Spleen (tissue), 11 donors: ENCODE measurements around the gene ZNF740. TPM values are rescaled to one million over a fixed set of nuclear protein-coding genes. Genes with fewer than 3 reads are reported as not detected.

Source experiments
- DNase-seq: peaks from one replicate; pipeline ENCODE4 v3.0.0-alpha.2; 2020
- H3K27ac ChIP-seq, 8 donors: fragments of 200-600 bp; sonication (generic) in 7 of 8; 1 replicate in 4 of 8; 2 replicates in 4 of 8; pipeline versions ENCODE4 v1.5.0 to v1.8.0; 2016 to 2021; ENCODE audit warnings: inconsistent platforms in 4 of 8, mild to moderate bottlenecking in 4 of 8, moderate library complexity in 1 of 8
- H3K27me3 ChIP-seq, 7 donors: fragments of 200-600 bp; sonication (generic) in 6 of 7; replicated peaks in 1 of 7; 1 replicate in 4 of 7; 2 replicates in 3 of 7; pipeline versions ENCODE4 v1.5.0 to v1.8.0; 2016 to 2021; ENCODE audit warnings: inconsistent platforms in 3 of 7, mild to moderate bottlenecking in 1 of 7
- H3K36me3 ChIP-seq, 6 donors: fragments of 200-600 bp; sonication (generic) in 5 of 6; 1 replicate in 4 of 6; 2 replicates in 2 of 6; pipeline versions ENCODE4 v1.5.0 to v1.8.0; 2016 to 2021; ENCODE audit warnings: inconsistent platforms in 2 of 6
- H3K4me1 ChIP-seq, 6 donors: fragments of 200-600 bp; sonication (generic) in 5 of 6; 1 replicate in 3 of 6; 2 replicates in 3 of 6; pipeline versions ENCODE4 v1.5.0 to v1.8.0; 2016 to 2021; ENCODE audit warnings: inconsistent platforms in 3 of 6
- H3K4me3 ChIP-seq, 8 donors: fragments of 200-600 bp; sonication (generic) in 7 of 8; 1 replicate in 4 of 8; 2 replicates in 4 of 8; pipeline versions ENCODE4 v1.5.0 to v1.8.0; 2016 to 2021; ENCODE audit warnings: inconsistent platforms in 4 of 8, mild to moderate bottlenecking in 4 of 8, moderate library complexity in 2 of 8
- H3K9me3 ChIP-seq, 8 donors: fragments of 200-600 bp; sonication (generic) in 7 of 8; 1 replicate in 4 of 8; 2 replicates in 4 of 8; pipeline versions ENCODE4 v1.5.0 to v1.8.0; 2016 to 2021; ENCODE audit warnings: inconsistent platforms in 4 of 8
- CTCF ChIP-seq, 11 experiments: fragments of 200-600 bp in 7 of 11; fragments of 450-650 bp in 4 of 11; sonication (generic) in 4 of 11; IDR thresholded peaks in 8 of 11; conservative IDR thresholded peaks in 3 of 11; 1 replicate in 7 of 11; 2 replicates in 4 of 11; pipeline versions ENCODE4 v1.4.0 to v1.8.0; 2016 to 2021; ENCODE audit warnings: antibody characterized with exemption in 11 of 11, inconsistent platforms in 4 of 11, mild to moderate bottlenecking in 1 of 11
- POLR2A ChIP-seq, 3 donors: fragments of 450-650 bp; IDR thresholded peaks; one replicate each; pipeline ENCODE4 v1.5.1; 2017; ENCODE audit warnings: antibody characterized with exemption in 3 of 3, mild to moderate bottlenecking in 1 of 3
- POLR2AphosphoS5 ChIP-seq, 3 donors: sonication (generic); formaldehyde crosslinking; IDR thresholded peaks; one replicate each; pipeline ENCODE4 v1.5.1; 2017; ENCODE audit warnings: antibody characterized with exemption in 3 of 3
- WGBS, 5 donors: extraction: QIAGEN DNeasy Blood & Tissue Kit in 3 of 5; methylation state at CpG; one replicate each; pipeline versions ENCODE4 v1.1.5 to v1.1.7; 2013 to 2018; 5-methylcytosine and 5-hydroxymethylcytosine counted together
- intact Hi-C: fragments of 100-400 bp; cut with DNase I; formaldehyde crosslinking; loops from one replicate; pipeline ENCODE4 v1.15.0; 2023; ENCODE audit warnings: low total_unique reads
- polyA plus RNA-seq, 3 donors: library from polyadenylated mRNA; stranded (reverse); fragments of 200-250 nt; gene quantifications; one replicate each; pipeline ENCODE4 v1.2.1, GENCODE V29; 2013
- total RNA-seq, 7 donors: library from RNA; depleted of rRNA in 3 of 7; stranded (reverse); fragments of >200 nt in 3 of 7; fragmentation: NEBNext Ultra II Directional in 4 of 7; extraction: Animal tissue kit (Norgen Biotek cat#: 25700) in 4 of 7; gene quantifications; one replicate each; pipeline versions ENCODE4 v1.1.0 to v1.2.1, GENCODE V29; 2016 to 2021
- donor health status: healthy with polysubstance abuse.
- donor health status: DM: no; HTN: no; CAD: no; lungs with moderate emphysema.
- donor health status: DM: no; HTN: no; CAD: no.
- donor health status: Bipolar disorder and iron deficiency.
- donor health status: healthy.
- donor health status: DM: no; HTN: no; CAD: no.
- donor health status: DM: yes; HTN: yes; CAD: no.

ZNF740 gene
- total and polyA plus RNA-seq, 10 donors: 5.6 to 66.1 (median 27.4) TPM

- H3K9me3 ChIP-seq: no peaks in the 10 kb centered on the region
- peak; percentile 78 for DNase-seq
- TF ChIP-seq POLR2AphosphoS5 (IDR thresholded peaks at IDR 0.05) (no peak), CTCF (IDR thresholded peaks at IDR 0.05 in 8 of 11, conservative IDR thresholded peaks at IDR 0.05 in 3 of 11) (peak in 7 of 11 experiments; percentile 10 to 47 (median 40)), POLR2A (IDR thresholded peaks at IDR 0.05) (no peak)
- H3K27ac ChIP-seq: peak overlapping the region in 2 of 8 donors; percentile 87 to 92
- H3K36me3 ChIP-seq: peaks cover 0 to 50% (median 19%) of the 10 kb centered on the region in 6 donors
- WGBS, 5 donors: 81 to 90% (median 87%) methylated on average over 9 to 13 of the region's 13 CpGs
- H3K4me1 ChIP-seq: peaks cover 57 to 99% (median 89%) of the 10 kb centered on the region in 6 donors
- intact Hi-C loops: loop anchor here (2.0 kb wide), 1 partner anchor 75 kb away; no protein-coding TSS in a partner anchor
- no peaks in the 10 kb centered on the region for H3K27me3 ChIP-seq
- no peak overlapping the region for H3K4me3 ChIP-seq
Observed at GRCh38 chr12:53211476-53212381, 31.2 kb downstream of the ZNF740 start.

DNA sequence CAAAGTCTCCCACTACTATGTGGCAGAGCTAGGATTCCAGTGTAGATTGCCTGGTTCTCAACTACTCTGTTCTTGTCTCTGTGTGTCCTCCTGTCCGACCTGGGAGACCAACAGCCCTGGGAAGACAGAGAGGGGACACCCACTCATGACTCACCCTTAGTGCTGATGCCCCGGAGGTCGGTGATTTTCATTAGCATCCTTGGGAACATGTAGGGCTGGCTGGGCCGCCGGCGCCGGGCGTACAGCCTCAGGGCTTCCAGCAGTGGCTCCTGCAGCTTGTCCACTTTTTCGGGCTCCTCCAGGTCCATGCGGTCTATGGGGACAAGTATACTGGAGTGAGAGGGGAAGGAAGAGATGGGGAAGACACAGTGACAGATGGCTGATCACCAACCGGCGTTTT is 32.4 kb downstream of the ZNF740 start:
- TF ChIP-seq POLR2A (IDR thresholded peaks at IDR 0.05) (no peak), CTCF (IDR thresholded peaks at IDR 0.05 in 8 of 11, conservative IDR thresholded peaks at IDR 0.05 in 3 of 11) (no peak), POLR2AphosphoS5 (IDR thresholded peaks at IDR 0.05) (no peak)

GRCh38 chr12:53213348-53213747 is 32.8 kb downstream of the ZNF740 start:
- H3K4me1 ChIP-seq: peaks cover 57 to 99% (median 89%) of the 10 kb centered on the region in 6 donors
- H3K36me3 ChIP-seq: peaks cover 0 to 50% (median 19%) of the 10 kb centered on the region in 6 donors
- WGBS, 5 donors: 9 to 17% (median 13%) methylated on average over 12 to 14 of the region's 14 CpGs
- peak overlapping the region in 1 of 8 donors; percentile 11 for H3K4me3 ChIP-seq
- H3K27me3 ChIP-seq: no peaks in the 10 kb centered on the region
- H3K27ac ChIP-seq: peak overlapping the region in 5 of 8 donors; percentile 46 to 98 (median 98)
- no peaks in the 10 kb centered on the region for H3K9me3 ChIP-seq
- TF ChIP-seq POLR2A (IDR thresholded peaks at IDR 0.05) (no peak), POLR2AphosphoS5 (IDR thresholded peaks at IDR 0.05) (peak; percentile 44 to 74 (median 72)), CTCF (IDR thresholded peaks at IDR 0.05 in 8 of 11, conservative IDR thresholded peaks at IDR 0.05 in 3 of 11) (peak; percentile 85 to 95 (median 93))
- intact Hi-C loops: loop anchor here (2.0 kb wide), 1 partner anchor 73 kb away; no protein-coding TSS in a partner anchor
- peak; percentile 96 for DNase-seq

More for the DNA sequence above, 32.4 kb downstream of the ZNF740 start:
- Histone ChIP-seq H3K27me3 (no peaks in the 10 kb centered on the region), H3K27ac (peak overlapping the region in 4 of 8 donors; percentile 46 to 98 (median 98)), H3K4me3 (peak overlapping the region in 1 of 8 donors; percentile 11), H3K4me1 (peaks cover 58 to 99% (median 89%) of the 10 kb centered on the region in 6 donors), H3K36me3 (peaks cover 0 to 50% (median 19%) of the 10 kb centered on the region in 6 donors), H3K9me3 (no peaks in the 10 kb centered on the region)
- DNase-seq: peak; percentile 77
- WGBS, 5 donors: 50 to 73% (median 53%) methylated on average over 12 of the region's 12 CpGs
- intact Hi-C loops: loop anchor here (2.0 kb wide), 1 partner anchor 74 kb away; no protein-coding TSS in a partner anchor
